Peyer's patch (tissue), 4 donors: ENCODE results near the gene AFAP1L1.

Experiments
- CTCF ChIP-seq, 6 experiments: fragments of 450-650 bp in 4 of 6; fragments of 200-600 bp in 2 of 6; sonication (generic) in 1 of 6; IDR thresholded peaks; one replicate each; pipeline ENCODE4 v1.5.1; 2017 to 2019; ENCODE audit warnings: antibody characterized with exemption in 6 of 6, mild to moderate bottlenecking in 3 of 6, moderate library complexity in 1 of 6
- POLR2A ChIP-seq, 2 donors: fragments of 450-650 bp; IDR thresholded peaks; one replicate each; pipeline ENCODE4 v1.5.1; 2017; ENCODE audit warnings: antibody characterized with exemption in 2 of 2, mild to moderate bottlenecking in 2 of 2, moderate library complexity in 2 of 2

GRCh38 chr5:149294872-149295829, 23.5 kb downstream of the AFAP1L1 start:
- TF ChIP-seq CTCF (IDR thresholded peaks at IDR 0.05) (no peak), POLR2A (IDR thresholded peaks at IDR 0.05) (no peak)
